WERI-Rb-1 (cell line): ENCODE data around the gene WIPI1.

Experiments
- DNase-seq: peaks from one replicate; pipeline ENCODE4 v3.0.0-alpha.2; 2020
- H3K27ac ChIP-seq: fragments of 250-450 bp; sonication (Bioruptor Pico); 2 replicates; pipeline ENCODE4 v1.5.1; 2020; ENCODE audit warnings: mild to moderate bottlenecking, moderate library complexity
- H3K27me3 ChIP-seq: fragments of 250-450 bp; sonication (Bioruptor Pico); 2 replicates; pipeline ENCODE4 v1.5.1; 2021; ENCODE audit warnings: mild to moderate bottlenecking, low read depth, moderate library complexity; ENCODE audit not compliant: insufficient read depth, severe bottlenecking
- H3K36me3 ChIP-seq: fragments of 250-450 bp; sonication (Bioruptor Pico); 2 replicates; pipeline ENCODE4 v1.5.1; 2020; ENCODE audit warnings: mild to moderate bottlenecking, moderate library complexity
- H3K4me3 ChIP-seq: 2 replicates; pipeline ENCODE4 v1.5.1; 2011; ENCODE audit warnings: low read depth, mild to moderate bottlenecking, control low read depth, low read length
- H3K9me3 ChIP-seq: fragments of 250-450 bp; sonication (Bioruptor Pico); 2 replicates; pipeline ENCODE4 v1.5.1; 2021; ENCODE audit warnings: mild to moderate bottlenecking, moderate library complexity; ENCODE audit not compliant: severe bottlenecking
- TF ChIP-seq, protein P1 (sequence below): IDR thresholded peaks from 2 replicates; pipeline ENCODE4 v1.5.1; 2011; ENCODE audit warnings: low read depth, mild to moderate bottlenecking, control low read depth, inconsistent platforms, low read length

Gene WIPI1

GRCh38 chr17:68455901-68456338 is 1.4 kb downstream of the WIPI1 start:
- Histone ChIP-seq H3K36me3 (no peaks in the 10 kb centered on the region), H3K4me3 (no peak overlapping the region), H3K27ac (no peak overlapping the region), H3K27me3 (no peaks in the 10 kb centered on the region), H3K9me3 (no peaks in the 10 kb centered on the region)
- TF ChIP-seq, protein P1, sequence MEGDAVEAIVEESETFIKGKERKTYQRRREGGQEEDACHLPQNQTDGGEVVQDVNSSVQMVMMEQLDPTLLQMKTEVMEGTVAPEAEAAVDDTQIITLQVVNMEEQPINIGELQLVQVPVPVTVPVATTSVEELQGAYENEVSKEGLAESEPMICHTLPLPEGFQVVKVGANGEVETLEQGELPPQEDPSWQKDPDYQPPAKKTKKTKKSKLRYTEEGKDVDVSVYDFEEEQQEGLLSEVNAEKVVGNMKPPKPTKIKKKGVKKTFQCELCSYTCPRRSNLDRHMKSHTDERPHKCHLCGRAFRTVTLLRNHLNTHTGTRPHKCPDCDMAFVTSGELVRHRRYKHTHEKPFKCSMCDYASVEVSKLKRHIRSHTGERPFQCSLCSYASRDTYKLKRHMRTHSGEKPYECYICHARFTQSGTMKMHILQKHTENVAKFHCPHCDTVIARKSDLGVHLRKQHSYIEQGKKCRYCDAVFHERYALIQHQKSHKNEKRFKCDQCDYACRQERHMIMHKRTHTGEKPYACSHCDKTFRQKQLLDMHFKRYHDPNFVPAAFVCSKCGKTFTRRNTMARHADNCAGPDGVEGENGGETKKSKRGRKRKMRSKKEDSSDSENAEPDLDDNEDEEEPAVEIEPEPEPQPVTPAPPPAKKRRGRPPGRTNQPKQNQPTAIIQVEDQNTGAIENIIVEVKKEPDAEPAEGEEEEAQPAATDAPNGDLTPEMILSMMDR: no peak
- DNase-seq: no peak

- TF ChIP-seq, protein P1: no peak
- Histone ChIP-seq H3K9me3 (no peaks in the 10 kb centered on the region), H3K27me3 (no peaks in the 10 kb centered on the region), H3K27ac (no peak overlapping the region), H3K36me3 (no peaks in the 10 kb centered on the region), H3K4me3 (no peak overlapping the region)
- DNase-seq: no peak
Observed at GRCh38 chr17:68453991-68454665, 3.2 kb downstream of the WIPI1 start.

DNA sequence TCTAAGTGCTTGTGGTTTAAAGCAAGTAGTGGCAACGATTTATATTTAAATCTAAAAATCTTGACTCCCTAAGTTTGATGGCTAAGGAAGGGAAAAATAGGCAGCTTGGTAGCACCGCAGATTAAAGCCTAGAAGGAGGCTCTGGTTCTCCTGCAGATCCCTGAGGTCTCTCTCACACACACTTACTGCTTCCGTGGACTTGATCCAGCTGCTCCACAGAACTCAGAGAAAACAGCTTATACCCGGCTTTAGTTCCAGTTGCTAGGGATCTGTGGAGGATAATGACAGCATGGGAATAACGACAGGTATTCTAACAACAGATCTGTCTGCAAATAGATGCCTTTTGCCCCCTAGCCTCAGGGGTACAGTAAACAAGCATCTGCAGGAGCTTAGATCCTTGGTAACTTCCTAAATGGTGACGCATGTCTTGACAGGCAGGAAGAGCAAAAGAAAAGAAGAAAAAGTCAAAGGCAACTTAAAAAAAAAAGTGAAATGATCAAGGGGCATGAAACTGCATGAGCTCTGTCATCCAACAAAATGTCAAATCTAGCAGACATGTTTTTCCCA is 4.5 kb downstream of the WIPI1 start:
- H3K36me3 ChIP-seq: no peaks in the 10 kb centered on the region
- no peaks in the 10 kb centered on the region for H3K9me3 ChIP-seq
- no peak overlapping the region for H3K4me3 ChIP-seq
- no peaks in the 10 kb centered on the region for H3K27me3 ChIP-seq
- DNase-seq: peak; percentile 60
- TF ChIP-seq, protein P1: no peak
- no peak overlapping the region for H3K27ac ChIP-seq

DNA sequence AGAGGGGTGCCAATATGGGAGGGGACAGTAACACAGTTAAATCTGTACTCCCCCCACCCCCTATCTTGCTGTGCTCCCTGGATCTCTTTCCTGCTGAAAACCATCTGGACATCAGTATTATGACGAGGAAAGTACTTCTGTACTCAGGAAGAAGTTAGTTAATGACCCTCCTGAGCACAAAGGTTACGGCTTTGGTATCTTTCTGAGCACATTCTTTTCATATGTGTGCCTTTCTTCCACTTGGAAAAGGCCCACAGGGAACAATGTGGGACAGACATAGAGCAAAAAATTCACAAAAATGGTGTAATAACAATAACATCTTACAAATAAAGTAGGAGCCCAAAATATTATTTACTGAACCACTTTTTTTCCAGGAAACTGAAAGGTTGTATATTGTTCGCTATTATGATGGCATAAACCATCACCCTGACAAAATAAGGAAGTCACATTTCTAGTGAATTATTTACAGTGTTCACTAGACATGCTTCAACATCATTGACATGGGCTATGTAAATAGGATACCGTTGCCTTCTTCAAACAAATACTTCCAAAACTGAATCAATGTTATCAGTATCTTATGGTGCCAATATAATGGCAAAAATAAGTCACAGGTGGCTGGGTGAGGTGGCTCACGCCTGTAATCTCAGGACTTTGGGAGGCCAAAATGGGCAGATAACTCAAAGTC is 5.5 kb downstream of the WIPI1 start:
- TF ChIP-seq, protein P1: no peak
- no peak for DNase-seq
- H3K27ac ChIP-seq: no peak overlapping the region

DNA sequence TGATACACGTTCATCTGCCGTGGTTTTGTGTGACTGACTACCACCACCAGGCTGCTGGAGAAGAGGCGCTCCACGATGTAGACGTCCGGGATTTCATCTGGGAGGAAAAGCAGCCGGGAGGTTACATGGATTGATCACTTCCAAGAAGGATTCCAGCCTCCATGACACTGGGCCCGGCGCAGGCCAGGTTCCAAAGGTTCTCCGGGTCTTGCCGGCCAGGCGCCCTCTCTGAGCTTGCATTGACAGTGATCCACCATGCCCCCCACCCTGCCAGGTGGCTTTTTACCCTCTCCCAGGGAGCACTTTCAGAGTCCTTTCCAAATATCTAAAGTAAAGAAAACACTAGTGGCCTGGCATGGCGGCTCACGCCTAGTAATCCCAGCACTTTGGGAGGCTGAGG is 6.5 kb downstream of the WIPI1 start:
- Histone ChIP-seq H3K9me3 (no peaks in the 10 kb centered on the region), H3K4me3 (no peak overlapping the region), H3K36me3 (no peaks in the 10 kb centered on the region; the same call in 1 of the 2 replicates), H3K27ac (no peak overlapping the region), H3K27me3 (no peaks in the 10 kb centered on the region)
- TF ChIP-seq, protein P1: no peak
- DNase-seq: no peak

More for the DNA sequence above, 5.5 kb downstream of the WIPI1 start:
- Histone ChIP-seq H3K9me3 (no peaks in the 10 kb centered on the region), H3K36me3 (no peaks in the 10 kb centered on the region; the same call in 1 of the 2 replicates), H3K4me3 (no peak overlapping the region), H3K27me3 (no peaks in the 10 kb centered on the region)
